Small intestine (tissue), 7 donors: ENCODE results near the gene BMPER. TPM values are rescaled to one million over a fixed set of nuclear protein-coding genes. Genes with fewer than 3 reads are reported as not detected.

ENCODE experiments used
- DNase-seq, 2 donors: peaks; one replicate each; pipeline versions ENCODE4 v3.0.0 to v3.0.0-alpha.2; 2013
- FAIRE-seq: peaks from 2 replicates; lab custom pipeline; 2012; peaks lifted over from hg19 to GRCh38; lab: Jason Lieb, UNC
- H3K27ac ChIP-seq, 3 donors: one replicate each; pipeline ENCODE4 v1.5.1; 2013; ENCODE audit warnings: low read length in 2 of 3, mild to moderate bottlenecking in 2 of 3, control low read depth in 1 of 3, inconsistent platforms in 1 of 3, low read depth in 1 of 3, moderate library complexity in 1 of 3
- H3K27me3 ChIP-seq, 3 donors: one replicate each; pipeline ENCODE4 v1.6.1; 2013; ENCODE audit warnings: low read length in 3 of 3, inconsistent platforms in 1 of 3; ENCODE audit not compliant: control insufficient read depth in 3 of 3, insufficient read depth in 3 of 3
- H3K36me3 ChIP-seq, 3 donors: one replicate each; pipeline ENCODE4 v1.6.1; 2013; ENCODE audit warnings: low read length in 3 of 3, inconsistent platforms in 1 of 3, low read depth in 1 of 3, mild to moderate bottlenecking in 1 of 3, moderate library complexity in 1 of 3; ENCODE audit not compliant: control insufficient read depth in 3 of 3, insufficient read depth in 2 of 3
- H3K4me1 ChIP-seq, 3 donors: one replicate each; pipeline ENCODE4 v1.6.1; 2013; ENCODE audit warnings: low read length in 2 of 3, inconsistent platforms in 1 of 3, low read depth in 1 of 3, mild to moderate bottlenecking in 1 of 3, moderate library complexity in 1 of 3; ENCODE audit not compliant: control insufficient read depth in 3 of 3, insufficient read depth in 2 of 3
- H3K4me3 ChIP-seq, 3 donors: one replicate each; pipeline ENCODE4 v1.5.1; 2013; ENCODE audit warnings: low read length in 3 of 3, control low read depth in 1 of 3, inconsistent platforms in 1 of 3, low read depth in 1 of 3, mild to moderate bottlenecking in 1 of 3, moderate library complexity in 1 of 3
- H3K9me3 ChIP-seq, 2 donors: one replicate each; pipeline ENCODE4 v1.6.1; 2013; ENCODE audit warnings: low read depth in 1 of 2, low read length in 1 of 2; ENCODE audit not compliant: control insufficient read depth in 2 of 2, insufficient read depth in 1 of 2
- WGBS, 3 donors: extraction: QIAGEN DNeasy Blood & Tissue Kit; methylation state at CpG; one replicate each; pipeline ENCODE4 v1.1.7; 2013; 5-methylcytosine and 5-hydroxymethylcytosine counted together
- polyA plus RNA-seq, 4 donors: library from polyadenylated mRNA; stranded (reverse) in 3 of 4; unstranded in 1 of 4; fragments of 200-250 nt in 3 of 4; fragments of 120-200 nt in 1 of 4; gene quantifications; one replicate each; pipeline versions ENCODE4 v1.2.1 to v1.2.3, GENCODE V29; 2013
- donor health status: healthy with polysubstance abuse.
- donor health status: control.
- donor health status: control.
- donor health status: Bipolar disorder and iron deficiency.
- donor health status: healthy.

The BMPER gene
- polyA plus RNA-seq, 4 donors, result 1.1 to 1.9 (median 1.2) TPM; not detected in 1

GRCh38 chr7:34109936-34110780 is 204.8 kb downstream of the BMPER start:
- peak; percentile 6 to 16 for DNase-seq
- Histone ChIP-seq H3K4me3 (no peak overlapping the region), H3K9me3 (no peaks in the 10 kb centered on the region), H3K27ac (no peak overlapping the region), H3K4me1 (no peaks in the 10 kb centered on the region), H3K36me3 (no peaks in the 10 kb centered on the region), H3K27me3 (no peaks in the 10 kb centered on the region)
- no peak for FAIRE-seq
- 36 to 58% (median 41%) methylated on average over 8 of the region's 8 CpGs for WGBS, 3 donors

DNA sequence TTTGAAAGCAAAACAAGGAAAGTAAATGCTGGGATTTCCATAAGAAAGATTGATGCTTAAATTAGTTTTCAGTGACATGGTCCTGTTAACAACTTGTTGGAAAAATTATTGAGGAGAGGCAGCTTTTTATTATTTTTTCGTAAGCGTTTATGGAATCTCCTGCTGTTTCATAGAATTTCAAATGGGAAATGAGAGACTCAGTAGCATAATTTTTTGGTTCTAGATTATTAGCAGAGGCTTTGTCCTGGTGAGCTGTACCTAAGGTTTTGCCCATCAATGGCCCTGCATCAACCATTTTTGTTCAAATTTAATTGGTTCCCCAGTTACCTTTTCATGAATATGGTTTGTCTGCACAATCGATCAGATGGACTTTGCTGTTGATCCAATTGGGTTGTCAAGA is 205.7 kb downstream of the BMPER start:
- Histone ChIP-seq H3K27ac (no peak overlapping the region), H3K27me3 (no peaks in the 10 kb centered on the region), H3K4me3 (no peak overlapping the region), H3K4me1 (no peaks in the 10 kb centered on the region), H3K9me3 (no peaks in the 10 kb centered on the region), H3K36me3 (no peaks in the 10 kb centered on the region)
- FAIRE-seq (no peak), DNase-seq (no peak)
- 61 to 81% (median 76%) methylated on average over 3 of the region's 3 CpGs for WGBS, 3 donors

- Histone ChIP-seq H3K4me1 (no peaks in the 10 kb centered on the region), H3K36me3 (no peaks in the 10 kb centered on the region), H3K9me3 (no peaks in the 10 kb centered on the region), H3K4me3 (no peak overlapping the region), H3K27ac (no peak overlapping the region), H3K27me3 (no peaks in the 10 kb centered on the region)
- FAIRE-seq (no peak), DNase-seq (no peak)
- 89 to 98% (median 94%) methylated on average over 1 of the region's 1 CpG for WGBS, 3 donors
Observed at GRCh38 chr7:34115503-34115902, 210.2 kb downstream of the BMPER start.

- Histone ChIP-seq H3K4me3 (no peak overlapping the region), H3K9me3 (no peaks in the 10 kb centered on the region), H3K4me1 (no peaks in the 10 kb centered on the region), H3K27me3 (no peaks in the 10 kb centered on the region), H3K36me3 (no peaks in the 10 kb centered on the region), H3K27ac (no peak overlapping the region)
- DNase-seq, result no peak
- no peak for FAIRE-seq
- 74 to 83% (median 77%) methylated on average over 3 of the region's 3 CpGs for WGBS, 3 donors
Observed at GRCh38 chr7:34117573-34117972, 212.2 kb downstream of the BMPER start.

DNA sequence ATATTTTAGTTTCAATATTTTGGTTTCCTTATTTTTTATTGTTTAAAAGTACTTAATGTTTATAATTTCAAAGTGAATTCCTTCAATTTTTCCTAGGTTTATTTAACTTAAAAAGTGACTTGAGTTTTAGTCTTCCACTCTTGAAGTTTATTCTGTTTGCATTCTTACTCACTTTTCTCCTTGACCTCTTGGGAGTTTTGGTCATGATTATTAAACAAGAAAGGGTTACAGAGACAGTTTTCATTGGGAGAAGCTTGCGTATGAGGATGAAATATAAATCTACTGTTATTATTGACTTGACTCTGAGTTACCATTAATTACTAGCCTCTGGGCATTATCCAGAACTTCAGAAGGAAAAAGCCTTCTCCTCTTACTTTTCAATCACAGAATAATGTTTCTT is 216.0 kb downstream of the BMPER start:
- FAIRE-seq (no peak), DNase-seq (no peak)
- H3K4me3 ChIP-seq, result no peak overlapping the region
- H3K36me3 ChIP-seq, result no peaks in the 10 kb centered on the region
- H3K27me3 ChIP-seq, result no peaks in the 10 kb centered on the region
- H3K9me3 ChIP-seq, result no peaks in the 10 kb centered on the region
- WGBS, 3 donors, result 74 to 88% (median 76%) methylated on average over 1 of the region's 1 CpG
- no peaks in the 10 kb centered on the region for H3K4me1 ChIP-seq
- H3K27ac ChIP-seq, result no peak overlapping the region

- H3K4me1 ChIP-seq, result no peaks in the 10 kb centered on the region
- FAIRE-seq (no peak), DNase-seq (no peak)
- no peaks in the 10 kb centered on the region for H3K9me3 ChIP-seq
- no peaks in the 10 kb centered on the region for H3K36me3 ChIP-seq
- H3K4me3 ChIP-seq, result no peak overlapping the region
- no peak overlapping the region for H3K27ac ChIP-seq
- 49 to 76% (median 54%) methylated on average over 2 of the region's 2 CpGs for WGBS, 3 donors
- no peaks in the 10 kb centered on the region for H3K27me3 ChIP-seq
Observed at GRCh38 chr7:34123316-34123715, 218.0 kb downstream of the BMPER start.

- WGBS, 3 donors, result 0 to 62% (median 50%) methylated on average over 1 of the region's 1 CpG
- H3K36me3 ChIP-seq, result no peaks in the 10 kb centered on the region
- DNase-seq (no peak), FAIRE-seq (no peak)
- no peaks in the 10 kb centered on the region for H3K4me1 ChIP-seq
- no peak overlapping the region for H3K27ac ChIP-seq
- H3K9me3 ChIP-seq, result no peaks in the 10 kb centered on the region
- no peaks in the 10 kb centered on the region for H3K27me3 ChIP-seq
- H3K4me3 ChIP-seq, result no peak overlapping the region
Observed at GRCh38 chr7:34124765-34125164, 219.4 kb downstream of the BMPER start.

DNA sequence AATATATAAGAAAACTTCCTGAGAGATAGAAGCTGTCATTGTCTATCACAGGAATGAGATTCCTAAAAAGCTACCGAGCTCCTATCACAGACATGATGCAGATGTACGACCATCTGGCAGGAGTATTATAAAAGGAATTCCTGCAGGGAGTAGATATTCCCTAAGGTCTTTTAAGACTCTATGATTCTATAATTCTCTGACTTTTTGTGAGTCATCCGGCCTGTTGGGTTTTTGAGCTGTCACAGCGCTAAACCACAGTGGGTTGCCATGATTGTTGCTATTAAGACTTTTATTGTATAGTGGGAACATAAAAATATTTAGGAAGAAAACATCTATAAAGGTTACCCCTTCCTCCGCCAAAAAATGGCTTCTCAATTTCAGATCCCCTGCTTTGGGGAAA is 223.4 kb downstream of the BMPER start:
- Histone ChIP-seq H3K4me1 (no peaks in the 10 kb centered on the region), H3K36me3 (no peaks in the 10 kb centered on the region), H3K4me3 (no peak overlapping the region), H3K9me3 (no peaks in the 10 kb centered on the region), H3K27ac (no peak overlapping the region), H3K27me3 (no peaks in the 10 kb centered on the region)
- no peak for DNase-seq
- 80 to 84% (median 83%) methylated on average over 5 of the region's 5 CpGs for WGBS, 3 donors
- no peak for FAIRE-seq
